ENCODE results near the gene TNFRSF21.

- no peak for TF ChIP-seq CTCF (conservative IDR thresholded peaks at IDR 0.05 in 1 of 2, IDR thresholded peaks at IDR 0.05 in 1 of 2; ENCODE audit: extremely low read depth in 1 of 2, insufficient read depth in 1 of 2, low read depth in 1 of 2, low read length in 2 of 2)
- TF ChIP-seq EZH2 (IDR thresholded peaks at IDR 0.05; ENCODE audit: borderline replicate concordance, low read length), result no peak
Observed at GRCh38 chr6:47245745-47246371, 63.8 kb downstream of the TNFRSF21 start.

Data from mammary epithelial cell (primary cell).